Duodenal mucosa (tissue), 2 donors: Measurements from ENCODE around the gene CRK.
"Not testable (repeated sequence)": the region's sequence is repeated elsewhere in the genome, so short reads cannot be mapped to it uniquely, and the experiment has no call there.

Experiments
- H3K27ac ChIP-seq: one replicate; pipeline ENCODE4 v1.7.0; 2013; ENCODE audit warnings: low read depth, low read length
- H3K27me3 ChIP-seq, 2 donors: one replicate each; pipeline ENCODE4 v1.7.0; 2013; ENCODE audit warnings: low read length in 2 of 2, control low read depth in 1 of 2; ENCODE audit not compliant: insufficient read depth in 2 of 2, control insufficient read depth in 1 of 2
- H3K36me3 ChIP-seq, 2 donors: one replicate each; pipeline ENCODE4 v1.7.0; 2013; ENCODE audit warnings: low read length in 2 of 2, control low read depth in 1 of 2; ENCODE audit not compliant: insufficient read depth in 2 of 2, control insufficient read depth in 1 of 2
- H3K4me1 ChIP-seq, 2 donors: one replicate each; pipeline ENCODE4 v1.7.0; 2013; ENCODE audit warnings: low read length in 2 of 2, control low read depth in 1 of 2; ENCODE audit not compliant: insufficient read depth in 2 of 2, control insufficient read depth in 1 of 2
- H3K4me3 ChIP-seq, 2 donors: one replicate each; pipeline ENCODE4 v1.7.0; 2013; ENCODE audit warnings: low read length in 2 of 2, low read depth in 1 of 2
- H3K9ac ChIP-seq, 2 donors: one replicate each; pipeline ENCODE4 v1.7.0; 2013; ENCODE audit warnings: low read length in 2 of 2, low read depth in 1 of 2
- H3K9me3 ChIP-seq, 2 donors: one replicate each; pipeline ENCODE4 v1.7.0; 2013; ENCODE audit warnings: low read length in 2 of 2, control low read depth in 1 of 2; ENCODE audit not compliant: control insufficient read depth in 1 of 2

CRK gene

GRCh38 chr17:1413281-1413791, 42.7 kb downstream of the CRK start:
- Histone ChIP-seq H3K4me3 (no peak overlapping the region), H3K4me1 (peaks cover 3 to 10% of the 10 kb centered on the region in 2 donors), H3K27ac (no peak overlapping the region), H3K9ac (no peak overlapping the region), H3K9me3 (no peaks in the 10 kb centered on the region), H3K36me3 (peaks cover 0 to 4% of the 10 kb centered on the region in 2 donors), H3K27me3 (no peaks in the 10 kb centered on the region)

- no peaks in the 10 kb centered on the region for H3K36me3 ChIP-seq
- peaks cover 3 to 10% of the 10 kb centered on the region in 2 donors for H3K4me1 ChIP-seq
- no peak overlapping the region for H3K4me3 ChIP-seq
- no peaks in the 10 kb centered on the region for H3K27me3 ChIP-seq
- no peak overlapping the region for H3K27ac ChIP-seq
- no peak overlapping the region for H3K9ac ChIP-seq
- no peaks in the 10 kb centered on the region for H3K9me3 ChIP-seq
These were observed 43.6 kb downstream of the CRK start for GRCh38 chr17:1412185-1413110.

GRCh38 chr17:1402262-1402586, 53.8 kb downstream of the CRK start:
- Histone ChIP-seq H3K27me3 (no peaks in the 10 kb centered on the region), H3K27ac (no peak overlapping the region), H3K4me3 (no peak overlapping the region), H3K36me3 (no peaks in the 10 kb centered on the region), H3K4me1 (peaks cover 11 to 13% of the 10 kb centered on the region in 2 donors), H3K9me3 (no peaks in the 10 kb centered on the region), H3K9ac (no peak overlapping the region)

GRCh38 chr17:1399679-1400512, 56.1 kb downstream of the CRK start, which contains the start of gene YWHAE:
YWHAE (minus strand) TSS chr17:1400222; CDS start chr17:1400110, 112 bp downstream.
- Histone ChIP-seq H3K4me3 (peak within 1 kb of the TSS; percentile 96 to 97), H3K27ac (peak within 1 kb of the TSS; percentile 93), H3K27me3 (no peaks in the 10 kb centered on the region), H3K4me1 (peaks cover 13 to 14% of the 10 kb centered on the region in 2 donors), H3K9me3 (no peaks in the 10 kb centered on the region), H3K9ac (peak within 1 kb of the TSS; percentile 88 to 94), H3K36me3 (peaks cover 0 to 2% of the 10 kb centered on the region in 2 donors)

GRCh38 chr17:1398931-1399678, 56.9 kb downstream of the CRK start:
- H3K27ac ChIP-seq = peak overlapping the region; percentile 93
- peaks cover 16 to 19% of the 10 kb centered on the region in 2 donors for H3K4me1 ChIP-seq
- H3K9ac ChIP-seq = peak overlapping the region; percentile 88 to 94
- peak overlapping the region; percentile 96 to 97 for H3K4me3 ChIP-seq
- no peaks in the 10 kb centered on the region for H3K9me3 ChIP-seq
- peaks cover 0 to 3% of the 10 kb centered on the region in 2 donors for H3K36me3 ChIP-seq
- H3K27me3 ChIP-seq = no peaks in the 10 kb centered on the region

DNA sequence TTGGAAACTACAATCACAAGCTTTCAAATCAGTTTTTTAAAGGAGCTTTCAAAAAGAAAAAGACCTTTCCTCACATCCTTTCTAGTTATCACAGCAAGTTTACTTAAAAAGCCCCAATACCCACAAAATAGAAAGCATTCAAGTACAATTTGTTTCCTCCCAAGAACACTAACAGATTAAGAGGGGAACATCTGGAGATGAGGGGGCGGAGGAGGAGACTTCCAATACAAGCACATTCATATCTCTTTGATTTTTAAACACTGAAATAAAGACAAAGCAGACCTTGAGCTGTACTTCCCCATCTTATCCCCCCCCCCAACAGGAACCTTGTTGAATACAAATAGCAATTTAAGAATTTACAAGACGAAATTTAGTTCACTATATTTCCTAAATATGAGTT, 58.0 kb downstream of the CRK start:
- Histone ChIP-seq H3K36me3 (peaks cover 0 to 6% of the 10 kb centered on the region in 2 donors), H3K27me3 (no peaks in the 10 kb centered on the region), H3K9me3 (no peaks in the 10 kb centered on the region), H3K4me1 (peaks cover 21 to 28% of the 10 kb centered on the region in 2 donors), H3K9ac (peak overlapping the region; percentile 88 to 94), H3K27ac (no peak overlapping the region), H3K4me3 (peak overlapping the region; percentile 96 to 97)

GRCh38 chr17:1395876-1396665, 60.0 kb downstream of the CRK start:
- H3K4me1 ChIP-seq = peaks cover 29 to 46% of the 10 kb centered on the region in 2 donors
- not testable (repeated sequence) for H3K27me3 ChIP-seq, H3K9me3 ChIP-seq, H3K9ac ChIP-seq, H3K27ac ChIP-seq, H3K36me3 ChIP-seq, H3K4me3 ChIP-seq

GRCh38 chr17:1391577-1391976, 64.5 kb downstream of the CRK start:
- Histone ChIP-seq H3K9ac (no peak overlapping the region), H3K4me1 (peaks cover 31 to 43% of the 10 kb centered on the region in 2 donors), H3K36me3 (peaks cover 0 to 6% of the 10 kb centered on the region in 2 donors), H3K27ac (no peak overlapping the region), H3K9me3 (no peaks in the 10 kb centered on the region), H3K27me3 (no peaks in the 10 kb centered on the region), H3K4me3 (no peak overlapping the region)
